HG03439 (cell line): ENCODE data around the gene SH3BP4.

Source experiments
- ATAC-seq: cut with Tn5 transposase; IDR thresholded peaks from one replicate; pipeline ENCODE4 v1.9.1; 2021; ENCODE audit warnings: mild to moderate bottlenecking, moderate library complexity; ENCODE audit not compliant: unreplicated experiment

Gene SH3BP4

GRCh38 chr2:235083822-235084221, 132.0 kb downstream of the SH3BP4 start:
- ATAC-seq = no peak

- no peak for ATAC-seq
Measured at GRCh38 chr2:235084424-235084823, 132.6 kb downstream of the SH3BP4 start.

GRCh38 chr2:235085476-235085875, 133.7 kb downstream of the SH3BP4 start:
- no peak for ATAC-seq

- no peak for ATAC-seq
Measured at GRCh38 chr2:235086481-235087184, 134.8 kb downstream of the SH3BP4 start.

GRCh38 chr2:235087832-235088495, 136.1 kb downstream of the SH3BP4 start:
- no peak for ATAC-seq

- no peak for ATAC-seq
Measured at GRCh38 chr2:235088496-235088921, 136.7 kb downstream of the SH3BP4 start.

GRCh38 chr2:235091421-235091820, 139.6 kb downstream of the SH3BP4 start:
- no peak for ATAC-seq

- ATAC-seq = no peak
Measured at GRCh38 chr2:235091983-235092382, 140.2 kb downstream of the SH3BP4 start.

GRCh38 chr2:235092433-235093223, 140.8 kb downstream of the SH3BP4 start:
- ATAC-seq = no peak

- no peak for ATAC-seq
Measured at GRCh38 chr2:235094457-235094856, 142.6 kb downstream of the SH3BP4 start.

GRCh38 chr2:235095569-235095968, 143.8 kb downstream of the SH3BP4 start:
- no peak for ATAC-seq

- no peak for ATAC-seq
Measured at GRCh38 chr2:235096447-235096846, 144.6 kb downstream of the SH3BP4 start.

GRCh38 chr2:235097196-235097595, 145.4 kb downstream of the SH3BP4 start:
- ATAC-seq = no peak

- ATAC-seq = no peak
Measured at GRCh38 chr2:235098269-235098668, 146.5 kb downstream of the SH3BP4 start.

GRCh38 chr2:235098736-235099494, 147.1 kb downstream of the SH3BP4 start:
- no peak for ATAC-seq

- no peak for ATAC-seq
Measured at GRCh38 chr2:235102896-235103295, 151.1 kb downstream of the SH3BP4 start.
